Heart left ventricle (tissue), 13 donors: ENCODE measurements around the gene MYCN.
"Not testable (repeated sequence)": the region's sequence is repeated elsewhere in the genome, so short reads cannot be mapped to it uniquely, and the experiment has no call there.

Experiments used
- POLR2A ChIP-seq, 2 donors: fragments of 450-650 bp; IDR thresholded peaks; one replicate each; pipeline ENCODE4 v1.6.1; 2017; ENCODE audit warnings: antibody characterized with exemption in 2 of 2, mild to moderate bottlenecking in 2 of 2, moderate library complexity in 2 of 2
- TF ChIP-seq, protein P1 (sequence below), 12 donors: fragments of 200-600 bp; sonication (generic) in 4 of 12; IDR thresholded peaks; one replicate each; pipeline versions ENCODE4 v1.5.0 to v1.8.0; 2018 to 2022; ENCODE audit warnings: antibody characterized with exemption in 12 of 12, mild to moderate bottlenecking in 5 of 12
- donor health status: ischemic (EF 13 %, LVEDD 7.1; RV severe dilation, severe dysfunction).
- donor health status: DM: no; HTN: yes; CAD: no.
- donor health status: DM: no; HTN: no; CAD: no.
- donor health status: ischemic (EF 25% LVEDD 6.9; RV normal size, moderate dysfunction).
- donor health status: ischemic (EF 25% LVEDD 5.7; RV mildly dilated, moderate dysfunction).
- donor health status: ischemic (EF 35%, LVEDD 5.7; RV mildly dilated, moderate dysfunction).
- donor health status: nonischemic (EF 11% LVEDD 7.7; RV severe dilation, severe dysfunction).
- donor health status: DM: yes; HTN: yes; CAD: no.
- donor health status: PGD.
- donor health status: ischemic (EF 29% LVEDD 5.4; RV normal size, mild dysfunction).
- donor health status: nonischemic (EF 23%, LVEDD 6.1; RV moderate dilation, normal function).

DNA sequence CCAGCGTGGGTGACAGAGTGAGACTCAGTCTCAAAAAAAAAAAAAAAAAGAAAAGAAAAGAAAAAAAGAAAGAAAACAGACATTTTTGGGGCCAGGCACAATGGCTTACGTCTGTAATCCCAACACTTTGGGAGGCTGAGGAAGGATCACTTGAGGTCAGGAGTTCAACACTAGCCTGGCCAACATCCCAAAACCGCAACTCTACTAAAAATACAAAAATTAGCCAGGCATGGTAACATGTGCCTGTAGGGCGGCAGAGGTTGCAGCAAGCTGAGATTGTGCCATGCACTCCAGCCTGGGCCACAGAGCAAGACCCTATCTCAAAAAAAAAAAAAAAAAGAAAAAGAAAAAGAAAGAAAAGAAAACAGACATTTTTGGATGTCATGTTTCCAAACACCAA is 24.8 kb upstream of the MYCN start:
- TF ChIP-seq, protein P1, sequence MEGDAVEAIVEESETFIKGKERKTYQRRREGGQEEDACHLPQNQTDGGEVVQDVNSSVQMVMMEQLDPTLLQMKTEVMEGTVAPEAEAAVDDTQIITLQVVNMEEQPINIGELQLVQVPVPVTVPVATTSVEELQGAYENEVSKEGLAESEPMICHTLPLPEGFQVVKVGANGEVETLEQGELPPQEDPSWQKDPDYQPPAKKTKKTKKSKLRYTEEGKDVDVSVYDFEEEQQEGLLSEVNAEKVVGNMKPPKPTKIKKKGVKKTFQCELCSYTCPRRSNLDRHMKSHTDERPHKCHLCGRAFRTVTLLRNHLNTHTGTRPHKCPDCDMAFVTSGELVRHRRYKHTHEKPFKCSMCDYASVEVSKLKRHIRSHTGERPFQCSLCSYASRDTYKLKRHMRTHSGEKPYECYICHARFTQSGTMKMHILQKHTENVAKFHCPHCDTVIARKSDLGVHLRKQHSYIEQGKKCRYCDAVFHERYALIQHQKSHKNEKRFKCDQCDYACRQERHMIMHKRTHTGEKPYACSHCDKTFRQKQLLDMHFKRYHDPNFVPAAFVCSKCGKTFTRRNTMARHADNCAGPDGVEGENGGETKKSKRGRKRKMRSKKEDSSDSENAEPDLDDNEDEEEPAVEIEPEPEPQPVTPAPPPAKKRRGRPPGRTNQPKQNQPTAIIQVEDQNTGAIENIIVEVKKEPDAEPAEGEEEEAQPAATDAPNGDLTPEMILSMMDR (IDR thresholded peaks at IDR 0.05) = not testable (repeated sequence)
- TF ChIP-seq POLR2A (IDR thresholded peaks at IDR 0.05) = not testable (repeated sequence)
